ENCODE measurements around the gene POLR3H.
"Not testable (repeated sequence)": the region's sequence is repeated elsewhere in the genome, so short reads cannot be mapped to it uniquely, and the experiment has no call there.

- TF ChIP-seq CTCF (conservative IDR thresholded peaks at IDR 0.05); EZH2 (IDR thresholded peaks at IDR 0.05; ENCODE audit: low read depth): not testable (repeated sequence)
Measured at GRCh38 chr22:41593336-41593960, 49.2 kb upstream of the POLR3H start.

All from PC-9 (cell line).